Measurements from ENCODE around the gene OR4L1. TPM values are rescaled to one million over a fixed set of nuclear protein-coding genes. Genes with fewer than 3 reads are reported as not detected.
"Not testable (repeated sequence)": the region's sequence is repeated elsewhere in the genome, so short reads cannot be mapped to it uniquely, and the experiment has no call there.

OR4L1 gene
- total and polyA plus RNA-seq, 2 donors (not counting 1 experiment from before 2014, with no cell fraction given), result not detected

GRCh38 chr14:20048202-20048601, 11.6 kb upstream of the OR4L1 start:
- Histone ChIP-seq H3K27me3 (ENCODE audit: control insufficient read depth, insufficient read depth, low read length) (no peaks in the 10 kb centered on the region), H2AFZ (ENCODE audit: low read length) (no peak overlapping the region), H3K36me3 (ENCODE audit: control insufficient read depth, insufficient read depth, low read length) (no peaks in the 10 kb centered on the region), H3K4me2 (ENCODE audit: extremely low read depth, insufficient read depth, low read length) (no peak overlapping the region), H3K79me2 (ENCODE audit: control insufficient read depth, insufficient read depth, low read length) (no peaks in the 10 kb centered on the region), H3K4me3 (replicated peaks in 1 of 4; ENCODE audit: control extremely low read depth in 1 of 4, insufficient read depth in 1 of 4, low read depth in 3 of 4, low read length in 4 of 4) (no peak overlapping the region), H3K9me3 (ENCODE audit: control insufficient read depth, insufficient read depth, low read depth, low read length) (no peaks in the 10 kb centered on the region), H3K4me1 (ENCODE audit: control insufficient read depth, extremely low read depth, insufficient read depth, low read length) (no peaks in the 10 kb centered on the region), H4K20me1 (ENCODE audit: control insufficient read depth, extremely low read depth, insufficient read depth, low read length) (no peaks in the 10 kb centered on the region), H3K27ac (ENCODE audit: insufficient read depth, low read length) (no peak overlapping the region), H3K9ac (ENCODE audit: insufficient read depth, low read length) (no peak overlapping the region)
- TF ChIP-seq CTCF (conservative IDR thresholded peaks at IDR 0.05 in 1 of 2, IDR thresholded peaks at IDR 0.05 in 1 of 2; ENCODE audit: low read depth in 1 of 2, low read length in 2 of 2), result no peak
- TF ChIP-seq EZH2 (IDR thresholded peaks at IDR 0.05; ENCODE audit: low read length, missing control alignments), result no peak
- DNase-seq (ENCODE audit: low read depth in 2 of 2), result no peak

- H2AFZ ChIP-seq (ENCODE audit: low read length), result no peak overlapping the region
- no peaks in the 10 kb centered on the region for H3K27me3 ChIP-seq (ENCODE audit: control insufficient read depth, insufficient read depth, low read length)
- no peaks in the 10 kb centered on the region for H3K79me2 ChIP-seq (ENCODE audit: control insufficient read depth, insufficient read depth, low read length)
- no peak for DNase-seq (ENCODE audit: low read depth in 2 of 2)
- H4K20me1 ChIP-seq (ENCODE audit: control insufficient read depth, extremely low read depth, insufficient read depth, low read length), result no peaks in the 10 kb centered on the region
- H3K4me2 ChIP-seq (ENCODE audit: extremely low read depth, insufficient read depth, low read length), result no peak overlapping the region
- no peaks in the 10 kb centered on the region for H3K9me3 ChIP-seq (ENCODE audit: control insufficient read depth, insufficient read depth, low read depth, low read length)
- H3K4me1 ChIP-seq (ENCODE audit: control insufficient read depth, extremely low read depth, insufficient read depth, low read length), result no peaks in the 10 kb centered on the region
- no peak overlapping the region for H3K4me3 ChIP-seq (replicated peaks in 1 of 4; ENCODE audit: control extremely low read depth in 1 of 4, insufficient read depth in 1 of 4, low read depth in 3 of 4, low read length in 4 of 4)
- TF ChIP-seq CTCF (conservative IDR thresholded peaks at IDR 0.05 in 1 of 2, IDR thresholded peaks at IDR 0.05 in 1 of 2; ENCODE audit: low read depth in 1 of 2, low read length in 2 of 2), result no peak
- TF ChIP-seq EZH2 (IDR thresholded peaks at IDR 0.05; ENCODE audit: low read length, missing control alignments), result no peak
- no peak overlapping the region for H3K9ac ChIP-seq (ENCODE audit: insufficient read depth, low read length)
- no peaks in the 10 kb centered on the region for H3K36me3 ChIP-seq (ENCODE audit: control insufficient read depth, insufficient read depth, low read length)
- no peak overlapping the region for H3K27ac ChIP-seq (ENCODE audit: insufficient read depth, low read length)
Measured at GRCh38 chr14:20092050-20092449, 32.2 kb downstream of the OR4L1 start.

GRCh38 chr14:20093442-20093841, 33.6 kb downstream of the OR4L1 start:
- Histone ChIP-seq H3K79me2 (ENCODE audit: control insufficient read depth, insufficient read depth, low read length) (no peaks in the 10 kb centered on the region), H3K9me3 (ENCODE audit: control insufficient read depth, insufficient read depth, low read depth, low read length) (no peaks in the 10 kb centered on the region), H3K4me3 (replicated peaks in 1 of 4; ENCODE audit: control extremely low read depth in 1 of 4, insufficient read depth in 1 of 4, low read depth in 3 of 4, low read length in 4 of 4) (no peak overlapping the region), H3K4me1 (ENCODE audit: control insufficient read depth, extremely low read depth, insufficient read depth, low read length) (no peaks in the 10 kb centered on the region), H3K36me3 (ENCODE audit: control insufficient read depth, insufficient read depth, low read length) (no peaks in the 10 kb centered on the region), H3K4me2 (ENCODE audit: extremely low read depth, insufficient read depth, low read length) (no peak overlapping the region), H3K9ac (ENCODE audit: insufficient read depth, low read length) (no peak overlapping the region), H2AFZ (ENCODE audit: low read length) (no peak overlapping the region), H3K27me3 (ENCODE audit: control insufficient read depth, insufficient read depth, low read length) (no peaks in the 10 kb centered on the region), H3K27ac (ENCODE audit: insufficient read depth, low read length) (no peak overlapping the region), H4K20me1 (ENCODE audit: control insufficient read depth, extremely low read depth, insufficient read depth, low read length) (no peaks in the 10 kb centered on the region)
- DNase-seq (ENCODE audit: low read depth in 2 of 2), result no peak
- TF ChIP-seq EZH2 (IDR thresholded peaks at IDR 0.05; ENCODE audit: low read length, missing control alignments) (no peak), CTCF (conservative IDR thresholded peaks at IDR 0.05 in 1 of 2, IDR thresholded peaks at IDR 0.05 in 1 of 2; ENCODE audit: low read depth in 1 of 2, low read length in 2 of 2) (no peak)

GRCh38 chr14:20098926-20099770, 39.3 kb downstream of the OR4L1 start:
- H3K4me3 ChIP-seq (replicated peaks in 1 of 4; ENCODE audit: control extremely low read depth in 1 of 4, insufficient read depth in 1 of 4, low read depth in 3 of 4, low read length in 4 of 4); H3K27ac ChIP-seq (ENCODE audit: insufficient read depth, low read length); H3K9ac ChIP-seq (ENCODE audit: insufficient read depth, low read length); H3K79me2 ChIP-seq (ENCODE audit: control insufficient read depth, insufficient read depth, low read length); H3K27me3 ChIP-seq (ENCODE audit: control insufficient read depth, insufficient read depth, low read length); H3K4me1 ChIP-seq (ENCODE audit: control insufficient read depth, extremely low read depth, insufficient read depth, low read length); H4K20me1 ChIP-seq (ENCODE audit: control insufficient read depth, extremely low read depth, insufficient read depth, low read length); H2AFZ ChIP-seq (ENCODE audit: low read length); H3K9me3 ChIP-seq (ENCODE audit: control insufficient read depth, insufficient read depth, low read depth, low read length); H3K4me2 ChIP-seq (ENCODE audit: extremely low read depth, insufficient read depth, low read length); DNase-seq (ENCODE audit: low read depth in 2 of 2); H3K36me3 ChIP-seq (ENCODE audit: control insufficient read depth, insufficient read depth, low read length): not testable (repeated sequence)

Measured in fibroblast of lung (primary cell).